D721Med (cell line): ENCODE data around the gene ASS1.

Source experiments
- DNase-seq: peaks from one replicate; pipeline ENCODE4 v3.0.0; 2011; ENCODE audit warnings: low spot score; ENCODE audit not compliant: insufficient read length
- FAIRE-seq: peaks from 2 replicates; lab custom pipeline; 2011; peaks lifted over from hg19 to GRCh38; lab: Jason Lieb, UNC
- CTCF ChIP-seq: IDR thresholded peaks from 2 replicates; pipeline ENCODE4 v1.5.1; 2012; ENCODE audit warnings: mild to moderate bottlenecking, control low read depth; ENCODE audit not compliant: insufficient read depth; ENCODE audit errors: missing control alignments

ASS1 gene

DNA sequence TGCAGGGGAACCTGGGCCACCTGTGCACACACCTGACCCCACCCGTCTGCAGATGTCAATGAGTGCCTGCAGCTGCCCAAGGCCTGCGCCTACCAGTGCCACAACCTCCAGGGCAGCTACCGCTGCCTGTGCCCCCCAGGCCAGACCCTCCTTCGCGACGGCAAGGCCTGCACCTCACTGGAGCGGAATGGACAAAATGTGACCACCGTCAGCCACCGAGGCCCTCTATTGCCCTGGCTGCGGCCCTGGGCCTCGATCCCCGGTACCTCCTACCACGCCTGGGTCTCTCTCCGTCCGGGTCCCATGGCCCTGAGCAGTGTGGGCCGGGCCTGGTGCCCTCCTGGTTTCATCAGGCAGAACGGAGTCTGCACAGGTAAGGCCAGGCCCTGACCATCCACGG lies 14.5 kb upstream of the ASS1 start:
- FAIRE-seq = no peak
- TF ChIP-seq CTCF = no peak
- no peak for DNase-seq

DNA sequence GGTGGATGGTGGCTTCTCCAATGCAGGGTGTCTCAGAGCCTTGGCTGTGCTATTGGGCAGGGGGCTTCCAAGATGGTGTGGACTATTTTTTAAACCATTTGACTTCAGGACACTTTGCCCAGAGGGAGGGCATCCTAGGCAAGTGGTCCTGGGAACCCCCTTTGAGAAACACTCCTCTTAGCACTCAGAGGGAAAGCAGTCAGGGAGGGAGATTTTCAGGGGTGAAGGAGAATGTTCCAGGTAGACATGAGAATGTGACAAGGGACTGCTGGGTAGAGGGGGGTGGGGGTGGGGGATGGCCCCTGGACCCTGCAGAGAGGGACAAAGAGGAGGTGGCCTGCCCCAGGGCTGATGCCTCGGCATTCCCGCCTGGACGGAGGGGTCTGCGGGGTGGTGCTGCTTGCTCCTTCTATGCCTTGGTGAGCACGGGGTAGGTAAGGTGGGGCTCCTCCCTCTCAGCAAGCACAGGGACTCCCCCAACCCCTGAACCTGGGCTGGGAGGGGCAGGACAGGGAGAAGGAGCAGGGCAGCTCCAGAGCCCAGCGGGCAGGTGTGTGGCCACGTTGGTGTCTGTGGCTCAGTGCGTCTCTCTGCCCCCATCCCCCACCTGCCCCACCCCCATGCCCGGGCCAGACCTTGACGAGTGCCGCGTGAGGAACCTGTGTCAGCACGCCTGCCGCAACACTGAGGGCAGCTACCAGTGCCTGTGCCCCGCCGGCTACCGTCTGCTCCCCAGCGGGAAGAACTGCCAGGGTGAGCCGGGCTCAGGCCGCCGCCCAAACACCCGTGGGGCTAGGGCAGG lies 13.8 kb upstream of the ASS1 start:
- FAIRE-seq (no peak), DNase-seq (no peak)
- no peak for TF ChIP-seq CTCF

DNA sequence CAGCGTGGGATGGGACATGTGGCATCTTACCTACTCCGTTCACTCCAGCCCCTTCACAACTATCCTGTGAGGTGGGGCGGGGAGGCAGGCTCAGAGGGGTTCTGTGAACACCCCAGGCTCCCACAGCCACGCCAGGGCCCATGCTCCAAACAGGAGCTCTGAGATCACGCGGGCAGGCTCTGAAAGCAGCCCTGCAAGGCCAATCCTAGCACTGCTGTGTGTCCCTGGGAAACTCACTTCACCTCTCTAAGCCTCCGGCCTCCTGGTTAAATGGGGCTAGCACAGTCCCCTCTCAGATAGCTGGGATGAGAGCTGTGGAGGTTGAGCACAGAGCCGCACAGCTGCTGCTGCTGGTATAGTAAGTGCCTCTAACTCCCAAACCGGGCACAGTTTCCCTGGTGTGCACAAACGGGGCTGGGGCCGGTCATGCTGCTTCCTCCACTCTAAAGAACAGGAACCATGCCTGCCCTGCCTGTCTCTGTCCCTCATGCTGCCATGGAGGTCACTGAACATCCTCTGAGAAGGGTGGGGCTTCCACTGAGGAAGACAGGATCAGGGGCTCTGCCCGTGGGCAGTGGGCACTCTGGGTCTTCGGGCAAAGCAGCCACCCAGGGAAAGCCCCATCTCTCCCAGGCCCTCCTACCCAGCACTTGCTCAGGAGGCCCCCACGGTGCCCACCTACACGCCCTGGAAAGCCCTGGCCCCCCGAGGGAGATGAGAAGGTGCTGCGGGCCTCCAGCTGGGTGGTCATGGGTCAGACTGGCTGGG lies 13.0 kb upstream of the ASS1 start:
- FAIRE-seq = no peak
- no peak for TF ChIP-seq CTCF

DNA sequence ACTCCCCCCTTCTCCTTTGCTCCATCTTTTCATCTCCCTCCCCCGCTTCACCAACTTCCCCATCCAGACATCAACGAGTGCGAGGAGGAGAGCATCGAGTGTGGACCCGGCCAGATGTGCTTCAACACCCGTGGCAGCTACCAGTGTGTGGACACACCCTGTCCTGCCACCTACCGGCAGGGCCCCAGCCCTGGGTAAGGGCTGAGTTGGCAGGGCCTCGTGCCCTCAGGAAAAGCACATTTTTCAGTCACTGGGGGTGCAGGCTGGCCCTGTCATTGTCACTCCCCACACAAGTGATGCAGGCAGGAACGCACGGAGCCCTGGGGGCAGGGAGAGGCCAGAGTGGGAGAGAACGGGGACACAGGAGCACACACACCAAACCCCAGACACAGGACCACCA lies 12.4 kb upstream of the ASS1 start:
- DNase-seq = no peak
- no peak for FAIRE-seq
- no peak for TF ChIP-seq CTCF

More for the DNA sequence above, 13.0 kb upstream of the ASS1 start:
- no peak for DNase-seq

- TF ChIP-seq CTCF = no peak
- FAIRE-seq (no peak), DNase-seq (no peak)
These were observed 12.0 kb upstream of the ASS1 start for GRCh38 chr9:130432796-130433167.

DNA sequence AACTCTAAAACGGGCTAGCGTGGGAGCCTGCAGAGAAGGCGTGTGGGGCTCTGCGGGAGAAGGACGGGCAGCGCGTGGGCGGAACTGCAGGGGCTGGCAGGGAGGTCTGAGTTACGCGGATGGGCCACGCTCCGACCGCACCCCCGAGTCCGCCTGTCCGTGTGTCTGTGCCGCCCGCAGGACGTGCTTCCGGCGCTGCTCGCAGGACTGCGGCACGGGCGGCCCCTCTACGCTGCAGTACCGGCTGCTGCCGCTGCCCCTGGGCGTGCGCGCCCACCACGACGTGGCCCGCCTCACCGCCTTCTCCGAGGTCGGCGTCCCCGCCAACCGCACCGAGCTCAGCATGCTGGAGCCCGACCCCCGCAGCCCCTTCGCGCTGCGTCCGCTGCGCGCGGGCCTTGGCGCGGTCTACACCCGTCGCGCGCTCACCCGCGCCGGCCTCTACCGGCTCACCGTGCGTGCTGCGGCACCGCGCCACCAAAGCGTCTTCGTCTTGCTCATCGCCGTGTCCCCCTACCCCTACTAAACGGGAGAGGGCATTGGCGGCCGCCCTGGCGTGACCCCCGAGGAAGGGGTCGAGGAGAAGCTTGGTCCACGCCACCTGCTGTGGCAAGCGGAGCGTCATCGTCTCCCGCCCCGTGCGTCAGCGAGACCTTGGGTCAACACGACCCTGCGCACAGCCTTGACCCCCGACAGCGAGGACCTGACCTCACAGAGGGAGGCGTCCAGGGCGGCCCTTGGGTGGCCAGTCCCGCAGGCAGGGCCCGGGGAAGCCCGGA lies 11.4 kb upstream of the ASS1 start:
- DNase-seq (peak; percentile 89), FAIRE-seq (no peak)
- TF ChIP-seq CTCF = peak; percentile 0
